Measurements from ENCODE around the gene MFSD1.

DNA sequence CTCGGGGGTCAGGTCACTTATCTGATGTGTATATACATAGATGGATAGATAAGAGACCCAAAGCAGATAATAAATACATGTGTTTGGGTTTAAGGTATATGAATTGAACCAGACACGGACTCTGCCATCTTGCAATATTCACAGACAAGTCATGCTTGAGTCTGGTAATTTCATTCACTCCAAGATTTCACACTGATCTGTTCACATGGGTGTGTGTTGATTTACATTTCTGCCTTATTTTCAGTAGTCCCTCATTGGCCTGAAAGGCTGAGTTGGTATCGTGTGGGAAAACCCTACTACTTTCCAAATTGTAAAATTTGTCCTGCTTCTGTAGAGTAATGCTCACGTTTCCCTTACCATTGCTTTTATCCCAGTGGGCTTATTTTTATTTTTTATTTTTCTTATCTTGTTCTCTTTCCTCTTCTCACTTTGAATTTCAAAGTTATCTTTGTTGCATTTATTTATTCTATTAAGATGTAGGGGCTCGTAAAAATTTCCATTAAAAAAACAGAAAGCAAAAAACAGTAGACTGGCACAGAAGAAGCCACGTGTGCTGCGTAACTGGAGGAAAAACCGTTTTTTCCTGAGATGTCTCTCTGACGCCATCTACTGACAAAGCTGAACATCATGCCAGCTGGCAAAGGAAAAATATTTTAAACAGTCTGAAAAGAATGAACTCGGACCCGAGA, 10.8 kb upstream of the MFSD1 start:
- TF ChIP-seq POLR2A (IDR thresholded peaks at IDR 0.05), result no peak
- TF ChIP-seq, protein P1, sequence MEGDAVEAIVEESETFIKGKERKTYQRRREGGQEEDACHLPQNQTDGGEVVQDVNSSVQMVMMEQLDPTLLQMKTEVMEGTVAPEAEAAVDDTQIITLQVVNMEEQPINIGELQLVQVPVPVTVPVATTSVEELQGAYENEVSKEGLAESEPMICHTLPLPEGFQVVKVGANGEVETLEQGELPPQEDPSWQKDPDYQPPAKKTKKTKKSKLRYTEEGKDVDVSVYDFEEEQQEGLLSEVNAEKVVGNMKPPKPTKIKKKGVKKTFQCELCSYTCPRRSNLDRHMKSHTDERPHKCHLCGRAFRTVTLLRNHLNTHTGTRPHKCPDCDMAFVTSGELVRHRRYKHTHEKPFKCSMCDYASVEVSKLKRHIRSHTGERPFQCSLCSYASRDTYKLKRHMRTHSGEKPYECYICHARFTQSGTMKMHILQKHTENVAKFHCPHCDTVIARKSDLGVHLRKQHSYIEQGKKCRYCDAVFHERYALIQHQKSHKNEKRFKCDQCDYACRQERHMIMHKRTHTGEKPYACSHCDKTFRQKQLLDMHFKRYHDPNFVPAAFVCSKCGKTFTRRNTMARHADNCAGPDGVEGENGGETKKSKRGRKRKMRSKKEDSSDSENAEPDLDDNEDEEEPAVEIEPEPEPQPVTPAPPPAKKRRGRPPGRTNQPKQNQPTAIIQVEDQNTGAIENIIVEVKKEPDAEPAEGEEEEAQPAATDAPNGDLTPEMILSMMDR (IDR thresholded peaks at IDR 0.05 in 4 of 5, conservative IDR thresholded peaks at IDR 0.05 in 1 of 5), result peak; percentile 34 to 73 (median 58)
